Gastroesophageal sphincter (tissue), 3 donors: ENCODE measurements around the gene RPL13.

Experiments
- CTCF ChIP-seq, 4 experiments: fragments of 200-600 bp in 2 of 4; fragments of 450-650 bp in 2 of 4; sonication (generic) in 1 of 4; IDR thresholded peaks; one replicate each; pipeline ENCODE4 v1.5.1; 2017 to 2019; ENCODE audit warnings: antibody characterized with exemption in 4 of 4, mild to moderate bottlenecking in 2 of 4, moderate library complexity in 2 of 4
- EP300 ChIP-seq: sonication (generic); formaldehyde crosslinking; IDR thresholded peaks from one replicate; pipeline ENCODE4 v1.6.1; 2017; ENCODE audit warnings: antibody characterized with exemption, mild to moderate bottlenecking
- POLR2A ChIP-seq, 2 donors: fragments of 450-650 bp; IDR thresholded peaks; one replicate each; pipeline ENCODE4 v1.6.1; 2017; ENCODE audit warnings: antibody characterized with exemption in 2 of 2, mild to moderate bottlenecking in 2 of 2, moderate library complexity in 1 of 2
- POLR2AphosphoS5 ChIP-seq: sonication (generic); formaldehyde crosslinking; IDR thresholded peaks from one replicate; pipeline ENCODE4 v1.6.1; 2017; ENCODE audit warnings: antibody characterized with exemption

GRCh38 chr16:89529097-89529496 is 31.4 kb upstream of the RPL13 start:
- TF ChIP-seq CTCF (IDR thresholded peaks at IDR 0.05) (no peak), POLR2A (IDR thresholded peaks at IDR 0.05) (no peak), EP300 (no peak), POLR2AphosphoS5 (no peak)
